ENCODE results near the gene INSL4. TPM values are rescaled to one million over a fixed set of nuclear protein-coding genes. Genes with fewer than 3 reads are reported as not detected.

The INSL4 gene
- not detected for total RNA-seq
- long read RNA-seq = 0 reads

GRCh38 chr9:5231212-5231611 lies at the start of gene INSL4:
Gene INSL4 (plus strand): TSS chr9:5231419. CDS start chr9:5231524, 105 bp downstream.
- ATAC-seq = no peak
- intact Hi-C loops (cut with DNase I) = no loop called here

GRCh38 chr9:5184776-5185175 lies 46.4 kb upstream of the INSL4 start:
- H3K4me3 ChIP-seq = no peak overlapping the region
- H3K9me3 ChIP-seq = no peaks in the 10 kb centered on the region
- no peaks in the 10 kb centered on the region for H3K36me3 ChIP-seq
- intact Hi-C loops (cut with DNase I) = no loop called here
- DNase-seq (no peak), ATAC-seq (no peak)
- TF ChIP-seq POLR2A (IDR thresholded peaks at IDR 0.05) = no peak
- TF ChIP-seq, protein P1, sequence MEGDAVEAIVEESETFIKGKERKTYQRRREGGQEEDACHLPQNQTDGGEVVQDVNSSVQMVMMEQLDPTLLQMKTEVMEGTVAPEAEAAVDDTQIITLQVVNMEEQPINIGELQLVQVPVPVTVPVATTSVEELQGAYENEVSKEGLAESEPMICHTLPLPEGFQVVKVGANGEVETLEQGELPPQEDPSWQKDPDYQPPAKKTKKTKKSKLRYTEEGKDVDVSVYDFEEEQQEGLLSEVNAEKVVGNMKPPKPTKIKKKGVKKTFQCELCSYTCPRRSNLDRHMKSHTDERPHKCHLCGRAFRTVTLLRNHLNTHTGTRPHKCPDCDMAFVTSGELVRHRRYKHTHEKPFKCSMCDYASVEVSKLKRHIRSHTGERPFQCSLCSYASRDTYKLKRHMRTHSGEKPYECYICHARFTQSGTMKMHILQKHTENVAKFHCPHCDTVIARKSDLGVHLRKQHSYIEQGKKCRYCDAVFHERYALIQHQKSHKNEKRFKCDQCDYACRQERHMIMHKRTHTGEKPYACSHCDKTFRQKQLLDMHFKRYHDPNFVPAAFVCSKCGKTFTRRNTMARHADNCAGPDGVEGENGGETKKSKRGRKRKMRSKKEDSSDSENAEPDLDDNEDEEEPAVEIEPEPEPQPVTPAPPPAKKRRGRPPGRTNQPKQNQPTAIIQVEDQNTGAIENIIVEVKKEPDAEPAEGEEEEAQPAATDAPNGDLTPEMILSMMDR (IDR thresholded peaks at IDR 0.05) = no peak
- H3K27ac ChIP-seq = no peak overlapping the region
- no peaks in the 10 kb centered on the region for H3K4me1 ChIP-seq
- H3K27me3 ChIP-seq = no peaks in the 10 kb centered on the region
- 86% methylated on average over 2 of the region's 2 CpGs for WGBS (ENCODE audit: insufficient coverage, low coverage, low lambda C conversion rate, missing lambda C conversion rate)

More at GRCh38 chr9:5231212-5231611, at the start of gene INSL4:
- no peak within 1 kb of the TSS for H3K4me3 ChIP-seq
- H3K4me1 ChIP-seq = no peaks in the 10 kb centered on the region
- H3K9me3 ChIP-seq = no peaks in the 10 kb centered on the region
- TF ChIP-seq, protein P1 (IDR thresholded peaks at IDR 0.05) = no peak
- TF ChIP-seq POLR2A (IDR thresholded peaks at IDR 0.05) = no peak
- no peak for DNase-seq
- no peak within 1 kb of the TSS for H3K27ac ChIP-seq
- H3K27me3 ChIP-seq = no peaks in the 10 kb centered on the region
- H3K36me3 ChIP-seq = no peaks in the 10 kb centered on the region
- 63% methylated on average over 1 of the region's 2 CpGs for WGBS (ENCODE audit: insufficient coverage, low coverage, low lambda C conversion rate, missing lambda C conversion rate)

GRCh38 chr9:5185220-5185840 lies 45.9 kb upstream of the INSL4 start, which contains the start of gene INSL6:
Gene INSL6 (minus strand): TSS chr9:5185639. CDS start chr9:5185602, 37 bp downstream.
- H3K27me3 ChIP-seq = no peaks in the 10 kb centered on the region
- intact Hi-C loops (cut with DNase I) = no loop called here
- no peaks in the 10 kb centered on the region for H3K4me1 ChIP-seq
- H3K36me3 ChIP-seq = no peaks in the 10 kb centered on the region
- H3K27ac ChIP-seq = no peak within 1 kb of the TSS
- TF ChIP-seq, protein P1 (IDR thresholded peaks at IDR 0.05) = no peak
- TF ChIP-seq POLR2A (IDR thresholded peaks at IDR 0.05) = no peak
- 84% methylated on average over 21 of the region's 44 CpGs for WGBS (ENCODE audit: insufficient coverage, low coverage, low lambda C conversion rate, missing lambda C conversion rate)
- no peaks in the 10 kb centered on the region for H3K9me3 ChIP-seq
- DNase-seq (no peak), ATAC-seq (no peak)
- H3K4me3 ChIP-seq = no peak within 1 kb of the TSS

DNA sequence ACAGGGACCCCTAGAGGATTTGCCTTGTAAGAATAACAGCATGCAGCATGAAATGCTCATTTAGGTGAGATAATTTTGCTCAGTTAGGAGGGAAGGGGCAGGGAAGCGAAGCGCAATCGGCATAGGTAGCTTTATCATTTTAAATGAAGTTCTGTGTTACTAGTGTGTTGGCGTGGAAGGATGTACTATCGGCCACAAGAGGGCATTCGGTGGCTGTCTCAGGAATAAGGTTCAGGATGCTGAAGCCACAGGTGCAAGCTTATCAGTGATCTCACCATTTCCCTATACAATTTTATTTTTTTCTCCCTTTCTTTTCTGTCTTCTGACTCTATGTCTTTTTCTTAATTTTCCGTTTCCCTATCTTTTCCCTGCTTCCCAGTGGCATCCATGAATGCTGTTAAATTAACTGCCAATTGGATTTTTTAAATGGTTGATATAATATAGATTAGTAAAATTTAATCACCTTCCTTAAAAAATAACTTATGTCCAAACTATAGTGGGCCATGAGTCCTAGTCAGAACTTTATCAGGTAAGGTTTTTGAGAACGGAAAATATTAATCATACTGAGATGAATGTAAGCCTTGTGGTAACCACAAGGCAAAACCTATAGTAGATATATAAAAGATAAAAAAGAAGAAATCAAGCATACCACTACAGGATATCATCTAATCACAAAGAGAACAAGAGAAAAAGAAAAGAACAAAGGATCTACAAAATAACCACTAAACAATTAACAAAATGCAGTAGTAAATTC lies 44.6 kb upstream of the INSL4 start:
- TF ChIP-seq, protein P1 (IDR thresholded peaks at IDR 0.05) = peak; percentile 72 to 81 (median 76)
- no peak for TF ChIP-seq POLR2A (IDR thresholded peaks at IDR 0.05)
- Histone ChIP-seq H3K4me3 (no peak overlapping the region), H3K27me3 (no peaks in the 10 kb centered on the region), H3K9me3 (no peaks in the 10 kb centered on the region), H3K27ac (no peak overlapping the region), H3K36me3 (no peaks in the 10 kb centered on the region), H3K4me1 (no peaks in the 10 kb centered on the region)
- intact Hi-C loops (cut with DNase I) = no loop called here
- peak in 1 of 3 donors; percentile 58 for DNase-seq
- ATAC-seq = peak; percentile 85 to 98 (median 92)
- WGBS (ENCODE audit: insufficient coverage, low coverage, low lambda C conversion rate, missing lambda C conversion rate) = 21% methylated on average over 8 of the region's 8 CpGs
